Measurements from ENCODE around the gene ZNF668. TPM values are rescaled to one million over a fixed set of nuclear protein-coding genes. Genes with fewer than 3 reads are reported as not detected.
A peak's percentile ranks its signal among the peaks of the same experiment; 100 is the strongest.

The ZNF668 gene
- total RNA-seq = 10 to 100 TPM in 1 of 2 donors, 1 to 10 TPM in 1; 7.4 to 10.3 TPM
- polyA plus RNA-seq = 1 to 10 TPM; 6.0 to 6.6 TPM
- long read RNA-seq, donor 1, transcript ZNF668-201 (3 exons, 2,762 nt) = major isoform, 41 of 57 reads
- long read RNA-seq, donor 1, partial matches to known transcripts = 12 of 57 reads
- long read RNA-seq, donor 1, other reads (novel, unspliced or antisense) = 1 of 57 reads
- long read RNA-seq, donor 2, transcript ZNF668-201 (3 exons, 2,762 nt) = major isoform, 5 of 15 reads
- long read RNA-seq, donor 2, partial matches to known transcripts = 5 of 15 reads
- long read RNA-seq, donor 2, other reads (novel, unspliced or antisense) = 1 of 15 reads

- DNase-seq = peak; percentile 99
- Histone ChIP-seq H3K27me3 (ENCODE audit: control insufficient read depth in 1 of 2, insufficient read depth in 2 of 2, low read length in 1 of 2) (no peaks in the 10 kb centered on the region), H3K36me3 (ENCODE audit: control insufficient read depth in 1 of 2, insufficient read depth in 2 of 2, low read length in 1 of 2) (no peaks in the 10 kb centered on the region), H3K4me1 (ENCODE audit: control insufficient read depth in 1 of 2, insufficient read depth in 2 of 2, low read length in 2 of 2) (peaks cover 0 to 3% of the 10 kb centered on the region in 2 donors), H3K27ac (ENCODE audit: low read depth in 1 of 2, low read length in 2 of 2) (peak within 1 kb of the TSS; percentile 20 to 97), H3K4me3 (ENCODE audit: low read length in 2 of 2) (peak within 1 kb of the TSS; percentile 84 to 97), H3K9me3 (ENCODE audit: control insufficient read depth, low read length) (no peaks in the 10 kb centered on the region)
- intact Hi-C loops (cut with DNase I) = loop anchor here (1.0 to 10.0 kb wide), 7 partner anchors 39 to 388 kb away; partner anchors contain the start of genes HSD3B7 (in 1 of the 2), KAT8 (in 1 of the 2), SETD1A (in 1 of the 2) and STX4 (in 1 of the 2)
- peak; percentile 96 for ATAC-seq (ENCODE audit: low FRiP score)
- 0 to 1% methylated on average over 48 of the region's 48 CpGs for WGBS, 2 donors
Measured at GRCh38 chr16:31073970-31074813, at the start of gene ZNF668, which contains the start of gene ZNF646. Gene ZNF668, minus strand, starts transcription at chr16:31074240. Its CDS starts 9,781 bp downstream, at chr16:31064459. Gene ZNF646, plus strand, starts transcription at chr16:31074422. Its CDS starts 1,903 bp downstream, at chr16:31076325.

- H3K27ac ChIP-seq (ENCODE audit: low read depth in 1 of 2, low read length in 2 of 2) = no peak overlapping the region
- ATAC-seq (ENCODE audit: low FRiP score) (no peak), DNase-seq (no peak)
- no peak overlapping the region for H3K4me3 ChIP-seq (ENCODE audit: low read length in 2 of 2)
- no peaks in the 10 kb centered on the region for H3K27me3 ChIP-seq (ENCODE audit: control insufficient read depth in 1 of 2, insufficient read depth in 2 of 2, low read length in 1 of 2)
- no peaks in the 10 kb centered on the region for H3K9me3 ChIP-seq (ENCODE audit: control insufficient read depth, low read length)
- peaks cover 0 to 4% of the 10 kb centered on the region in 2 donors for H3K4me1 ChIP-seq (ENCODE audit: control insufficient read depth in 1 of 2, insufficient read depth in 2 of 2, low read length in 2 of 2)
- H3K36me3 ChIP-seq (ENCODE audit: control insufficient read depth in 1 of 2, insufficient read depth in 2 of 2, low read length in 1 of 2) = peaks cover 1 to 5% of the 10 kb centered on the region in 2 donors
- intact Hi-C loops (cut with DNase I) = no loop called here
- 90 to 92% methylated on average over 16 of the region's 16 CpGs for WGBS, 2 donors
Measured at GRCh38 chr16:31120129-31120528, 46.1 kb upstream of the ZNF668 start.

- peak overlapping the region; percentile 84 to 93 for H3K27ac ChIP-seq (ENCODE audit: low read depth in 1 of 2, low read length in 2 of 2)
Measured at GRCh38 chr16:31118223-31119155, 44.4 kb upstream of the ZNF668 start.

GRCh38 chr16:31117384-31118222 lies 43.6 kb upstream of the ZNF668 start, which contains the start of gene KAT8:
Gene KAT8, plus strand, starts transcription at chr16:31117664. Its CDS starts 18 bp downstream, at chr16:31117682.
- peaks cover 0 to 4% of the 10 kb centered on the region in 2 donors for H3K4me1 ChIP-seq (ENCODE audit: control insufficient read depth in 1 of 2, insufficient read depth in 2 of 2, low read length in 2 of 2)
- H3K27ac ChIP-seq (ENCODE audit: low read depth in 1 of 2, low read length in 2 of 2) = peak within 1 kb of the TSS; percentile 84 to 94
- H3K27me3 ChIP-seq (ENCODE audit: control insufficient read depth in 1 of 2, insufficient read depth in 2 of 2, low read length in 1 of 2) = no peaks in the 10 kb centered on the region
- peak within 1 kb of the TSS; percentile 63 to 94 for H3K4me3 ChIP-seq (ENCODE audit: low read length in 2 of 2)
- 1% methylated on average over 42 to 68 of the region's 68 CpGs for WGBS, 2 donors
- peak; percentile 97 for ATAC-seq (ENCODE audit: low FRiP score)
- peak; percentile 99 for DNase-seq
- intact Hi-C loops (cut with DNase I) = loop anchor here in 1 of 2 donors (1.0 kb wide), 1 partner anchor 43 kb away; the partner anchor contains the start of genes ZNF646 and ZNF668
- H3K9me3 ChIP-seq (ENCODE audit: control insufficient read depth, low read length) = no peaks in the 10 kb centered on the region
- peaks cover 1 to 5% of the 10 kb centered on the region in 2 donors for H3K36me3 ChIP-seq (ENCODE audit: control insufficient read depth in 1 of 2, insufficient read depth in 2 of 2, low read length in 1 of 2)

More at GRCh38 chr16:31118223-31119155, 44.4 kb upstream of the ZNF668 start:
- ATAC-seq (ENCODE audit: low FRiP score) (no peak), DNase-seq (no peak)
- Histone ChIP-seq H3K27me3 (ENCODE audit: control insufficient read depth in 1 of 2, insufficient read depth in 2 of 2, low read length in 1 of 2) (no peaks in the 10 kb centered on the region), H3K9me3 (ENCODE audit: control insufficient read depth, low read length) (no peaks in the 10 kb centered on the region), H3K36me3 (ENCODE audit: control insufficient read depth in 1 of 2, insufficient read depth in 2 of 2, low read length in 1 of 2) (peaks cover 1 to 5% of the 10 kb centered on the region in 2 donors), H3K4me1 (ENCODE audit: control insufficient read depth in 1 of 2, insufficient read depth in 2 of 2, low read length in 2 of 2) (peaks cover 0 to 4% of the 10 kb centered on the region in 2 donors), H3K4me3 (ENCODE audit: low read length in 2 of 2) (peak overlapping the region; percentile 34 to 77)
- intact Hi-C loops (cut with DNase I) = no loop called here
- WGBS, 2 donors = 49 to 53% methylated on average over 9 of the region's 9 CpGs

GRCh38 chr16:31114468-31114867 lies 40.4 kb upstream of the ZNF668 start:
- no peaks in the 10 kb centered on the region for H3K27me3 ChIP-seq (ENCODE audit: control insufficient read depth in 1 of 2, insufficient read depth in 2 of 2, low read length in 1 of 2)
- ATAC-seq (ENCODE audit: low FRiP score) (no peak), DNase-seq (no peak)
- peaks cover 0 to 4% of the 10 kb centered on the region in 2 donors for H3K4me1 ChIP-seq (ENCODE audit: control insufficient read depth in 1 of 2, insufficient read depth in 2 of 2, low read length in 2 of 2)
- no peak overlapping the region for H3K27ac ChIP-seq (ENCODE audit: low read depth in 1 of 2, low read length in 2 of 2)
- intact Hi-C loops (cut with DNase I) = no loop called here
- no peak overlapping the region for H3K4me3 ChIP-seq (ENCODE audit: low read length in 2 of 2)
- H3K36me3 ChIP-seq (ENCODE audit: control insufficient read depth in 1 of 2, insufficient read depth in 2 of 2, low read length in 1 of 2) = no peaks in the 10 kb centered on the region
- H3K9me3 ChIP-seq (ENCODE audit: control insufficient read depth, low read length) = no peaks in the 10 kb centered on the region
- WGBS, 2 donors = 56 to 67% methylated on average over 8 of the region's 8 CpGs

- Histone ChIP-seq H3K4me3 (ENCODE audit: low read length in 2 of 2) (no peak overlapping the region), H3K36me3 (ENCODE audit: control insufficient read depth in 1 of 2, insufficient read depth in 2 of 2, low read length in 1 of 2) (no peaks in the 10 kb centered on the region), H3K27ac (ENCODE audit: low read depth in 1 of 2, low read length in 2 of 2) (peak overlapping the region in 1 of 2 donors; percentile 23), H3K27me3 (ENCODE audit: control insufficient read depth in 1 of 2, insufficient read depth in 2 of 2, low read length in 1 of 2) (no peaks in the 10 kb centered on the region), H3K4me1 (ENCODE audit: control insufficient read depth in 1 of 2, insufficient read depth in 2 of 2, low read length in 2 of 2) (peaks cover 0 to 1% of the 10 kb centered on the region in 2 donors), H3K9me3 (ENCODE audit: control insufficient read depth, low read length) (no peaks in the 10 kb centered on the region)
- WGBS, 2 donors = 62 to 64% methylated on average over 5 of the region's 5 CpGs
- ATAC-seq (ENCODE audit: low FRiP score) (no peak), DNase-seq (no peak)
- intact Hi-C loops (cut with DNase I) = no loop called here
Measured at GRCh38 chr16:31113121-31114120, 39.4 kb upstream of the ZNF668 start.

Data from aorta (tissue), 5 donors.